ENCODE measurements around the gene KAZN. TPM values are rescaled to one million over a fixed set of nuclear protein-coding genes. Genes with fewer than 3 reads are reported as not detected.
"Not testable (repeated sequence)": the region's sequence is repeated elsewhere in the genome, so short reads cannot be mapped to it uniquely, and the experiment has no call there.

Gene KAZN
- total RNA-seq, 2 donors from 2014 or later = 9.8 to 12.2 TPM

DNA sequence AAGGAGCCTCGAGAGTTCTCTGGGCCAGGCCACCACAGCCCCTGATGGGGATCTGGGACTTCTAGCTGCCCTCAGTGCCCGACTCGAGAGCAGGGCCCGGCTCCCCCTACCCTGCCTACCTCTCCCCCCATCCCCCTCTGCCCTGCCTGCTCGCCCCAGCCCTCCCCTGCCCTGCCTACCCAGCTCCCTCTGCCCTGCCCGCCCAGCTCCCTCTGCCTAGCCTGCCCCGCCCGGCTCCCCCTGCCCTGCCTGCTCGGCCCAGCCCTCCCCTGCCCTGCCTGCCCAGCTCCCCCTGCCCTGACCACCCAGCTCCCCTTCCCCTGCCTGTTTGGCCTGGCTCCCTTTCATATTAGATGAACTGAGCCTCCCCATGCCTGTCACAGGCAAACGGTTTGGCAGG is 437.6 kb downstream of the KAZN start:
- no peaks in the 10 kb centered on the region for H3K36me3 ChIP-seq
- DNase-seq = no peak

DNA sequence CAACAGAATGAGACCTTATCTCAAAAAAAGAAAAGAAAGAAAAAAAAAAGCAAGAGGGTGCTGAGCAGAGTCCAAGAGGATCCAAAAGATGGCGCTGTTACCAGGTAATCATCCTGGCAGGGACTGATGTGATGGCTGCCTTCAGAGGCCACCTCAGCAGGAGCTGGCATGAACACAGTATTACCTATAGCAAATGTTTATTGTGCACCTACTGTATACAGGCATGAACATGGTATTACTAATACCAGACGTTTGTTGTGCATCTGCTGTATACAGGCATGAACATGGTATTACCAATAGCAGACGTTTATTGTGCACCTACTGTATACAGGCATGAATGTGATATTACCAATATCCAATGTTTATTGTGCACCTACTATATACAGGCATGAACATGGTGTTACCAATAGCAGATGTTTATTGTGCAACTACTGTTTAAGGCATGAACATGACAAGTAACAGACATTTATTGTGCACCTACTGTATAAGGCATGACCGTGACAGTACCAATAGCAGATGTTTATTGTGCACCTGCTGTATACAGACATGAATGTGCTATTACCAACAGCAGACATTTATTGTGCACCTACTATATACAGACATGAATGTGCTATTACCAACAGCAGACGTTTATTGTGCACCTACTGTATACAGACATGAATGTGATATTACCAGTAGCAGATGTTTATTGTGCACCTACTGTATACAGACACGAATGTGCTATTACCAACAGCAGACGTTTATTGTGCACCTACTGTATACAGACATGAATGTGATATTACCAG is 439.9 kb downstream of the KAZN start:
- no peaks in the 10 kb centered on the region for H3K27me3 ChIP-seq
- TF ChIP-seq, protein P1, sequence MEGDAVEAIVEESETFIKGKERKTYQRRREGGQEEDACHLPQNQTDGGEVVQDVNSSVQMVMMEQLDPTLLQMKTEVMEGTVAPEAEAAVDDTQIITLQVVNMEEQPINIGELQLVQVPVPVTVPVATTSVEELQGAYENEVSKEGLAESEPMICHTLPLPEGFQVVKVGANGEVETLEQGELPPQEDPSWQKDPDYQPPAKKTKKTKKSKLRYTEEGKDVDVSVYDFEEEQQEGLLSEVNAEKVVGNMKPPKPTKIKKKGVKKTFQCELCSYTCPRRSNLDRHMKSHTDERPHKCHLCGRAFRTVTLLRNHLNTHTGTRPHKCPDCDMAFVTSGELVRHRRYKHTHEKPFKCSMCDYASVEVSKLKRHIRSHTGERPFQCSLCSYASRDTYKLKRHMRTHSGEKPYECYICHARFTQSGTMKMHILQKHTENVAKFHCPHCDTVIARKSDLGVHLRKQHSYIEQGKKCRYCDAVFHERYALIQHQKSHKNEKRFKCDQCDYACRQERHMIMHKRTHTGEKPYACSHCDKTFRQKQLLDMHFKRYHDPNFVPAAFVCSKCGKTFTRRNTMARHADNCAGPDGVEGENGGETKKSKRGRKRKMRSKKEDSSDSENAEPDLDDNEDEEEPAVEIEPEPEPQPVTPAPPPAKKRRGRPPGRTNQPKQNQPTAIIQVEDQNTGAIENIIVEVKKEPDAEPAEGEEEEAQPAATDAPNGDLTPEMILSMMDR (IDR thresholded peaks at IDR 0.05) = no peak

More for the DNA sequence above, 437.6 kb downstream of the KAZN start:
- H3K4me3 ChIP-seq = no peak overlapping the region
- no peaks in the 10 kb centered on the region for H3K27me3 ChIP-seq
- no peaks in the 10 kb centered on the region for H3K4me1 ChIP-seq
- intact Hi-C loops (cut with DNase I) = no loop called here
- no peak overlapping the region for H3K27ac ChIP-seq
- H3K9ac ChIP-seq (ENCODE audit: low read depth in 2 of 2, low read length in 2 of 2) = no peak overlapping the region
- no peaks in the 10 kb centered on the region for H3K9me3 ChIP-seq
- TF ChIP-seq, protein P1 (IDR thresholded peaks at IDR 0.05) = no peak

DNA sequence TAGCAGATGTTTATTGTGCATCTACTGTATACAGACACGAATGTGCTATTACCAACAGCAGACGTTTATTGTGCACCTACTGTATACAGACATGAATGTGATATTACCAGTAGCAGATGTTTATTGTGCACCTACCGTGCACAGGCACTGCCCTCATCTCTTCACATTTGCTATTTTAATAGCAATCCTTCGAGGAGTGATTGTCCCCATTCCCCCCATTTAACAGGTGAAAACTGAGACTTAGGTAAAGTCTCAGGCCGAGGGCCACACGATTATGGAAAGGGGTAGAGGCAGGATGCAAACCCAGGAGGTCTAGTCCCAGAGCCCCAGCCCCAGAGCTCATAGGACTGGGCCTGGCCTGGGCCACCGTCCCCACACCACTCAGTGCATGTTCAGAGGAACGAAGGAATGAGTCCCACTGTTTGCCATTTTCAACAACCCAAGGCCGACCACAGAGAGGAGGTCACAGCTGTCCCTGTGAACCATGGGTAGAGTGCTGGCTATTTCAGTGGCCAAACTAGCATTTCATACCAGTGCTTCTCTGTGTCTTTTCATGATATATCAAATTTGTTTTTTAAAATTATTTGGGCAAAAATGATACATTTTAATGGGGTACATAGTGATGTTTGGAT is 440.6 kb downstream of the KAZN start:
- H3K36me3 ChIP-seq = no peaks in the 10 kb centered on the region
- TF ChIP-seq, protein P1 (IDR thresholded peaks at IDR 0.05) = no peak
- no peaks in the 10 kb centered on the region for H3K27me3 ChIP-seq

More for the DNA sequence above, 439.9 kb downstream of the KAZN start:
- Histone ChIP-seq H3K4me1 (no peaks in the 10 kb centered on the region), H3K36me3 (no peaks in the 10 kb centered on the region), H3K27ac (no peak overlapping the region), H3K9ac (ENCODE audit: low read depth in 2 of 2, low read length in 2 of 2) (no peak overlapping the region), H3K9me3 (no peaks in the 10 kb centered on the region), H3K4me3 (no peak overlapping the region)
- intact Hi-C loops (cut with DNase I) = no loop called here
- no peak for DNase-seq

DNA sequence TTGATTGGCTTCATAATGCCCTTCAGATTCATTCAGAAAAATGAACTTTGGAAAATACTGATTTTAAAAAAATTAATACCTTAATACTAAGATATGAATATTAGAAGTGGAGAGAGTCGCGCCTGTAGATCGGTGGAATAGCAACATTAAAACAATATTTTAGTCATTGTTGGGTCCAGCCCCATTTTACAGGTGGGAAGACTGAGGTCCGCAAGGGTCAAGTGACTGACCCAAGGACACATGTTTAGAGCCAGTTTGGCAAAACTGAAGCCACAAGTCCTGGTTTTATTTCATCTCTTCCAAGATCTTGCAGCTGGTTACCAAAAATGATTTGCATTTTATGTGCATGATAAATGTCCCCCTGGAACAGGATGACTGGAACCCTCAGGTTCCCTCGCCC is 441.4 kb downstream of the KAZN start:
- TF ChIP-seq, protein P1 (IDR thresholded peaks at IDR 0.05) = no peak
- no peaks in the 10 kb centered on the region for H3K4me1 ChIP-seq
- no peaks in the 10 kb centered on the region for H3K9me3 ChIP-seq
- no peaks in the 10 kb centered on the region for H3K27me3 ChIP-seq
- DNase-seq = no peak
- intact Hi-C loops (cut with DNase I) = no loop called here
- no peak overlapping the region for H3K4me3 ChIP-seq
- no peaks in the 10 kb centered on the region for H3K36me3 ChIP-seq
- no peak overlapping the region for H3K27ac ChIP-seq
- H3K9ac ChIP-seq (ENCODE audit: low read depth in 2 of 2, low read length in 2 of 2) = no peak overlapping the region

More for the DNA sequence above, 440.6 kb downstream of the KAZN start:
- no peak for DNase-seq
- no peak overlapping the region for H3K9ac ChIP-seq (ENCODE audit: low read depth in 2 of 2, low read length in 2 of 2)
- no peaks in the 10 kb centered on the region for H3K9me3 ChIP-seq
- no peaks in the 10 kb centered on the region for H3K4me1 ChIP-seq
- H3K27ac ChIP-seq = no peak overlapping the region
- no peak overlapping the region for H3K4me3 ChIP-seq
- intact Hi-C loops (cut with DNase I) = no loop called here

DNA sequence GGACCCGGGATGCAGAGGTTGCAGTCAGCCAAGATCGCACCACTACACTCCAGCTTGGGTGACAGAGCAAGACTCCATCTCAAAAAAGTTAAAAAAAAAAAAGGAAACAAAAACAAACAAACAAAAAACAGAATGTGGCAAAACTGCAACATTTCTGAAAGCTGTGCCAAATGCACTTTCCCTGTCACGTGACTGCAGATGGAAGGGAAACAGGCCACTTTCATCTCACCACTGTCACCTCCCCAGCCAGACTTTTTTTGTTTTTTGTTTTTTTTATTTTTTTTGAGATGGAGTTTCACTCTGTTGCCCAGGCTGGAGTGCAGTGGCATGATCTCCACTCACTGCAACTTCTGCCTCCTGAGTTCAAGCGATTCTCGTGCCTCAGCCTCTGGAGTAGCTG is 442.2 kb downstream of the KAZN start:
- H3K4me1 ChIP-seq; intact Hi-C loops (cut with DNase I); H3K27me3 ChIP-seq; H3K9me3 ChIP-seq; H3K27ac ChIP-seq; H3K4me3 ChIP-seq; DNase-seq; H3K36me3 ChIP-seq; H3K9ac ChIP-seq (ENCODE audit: low read depth in 2 of 2, low read length in 2 of 2): not testable (repeated sequence)

DNA sequence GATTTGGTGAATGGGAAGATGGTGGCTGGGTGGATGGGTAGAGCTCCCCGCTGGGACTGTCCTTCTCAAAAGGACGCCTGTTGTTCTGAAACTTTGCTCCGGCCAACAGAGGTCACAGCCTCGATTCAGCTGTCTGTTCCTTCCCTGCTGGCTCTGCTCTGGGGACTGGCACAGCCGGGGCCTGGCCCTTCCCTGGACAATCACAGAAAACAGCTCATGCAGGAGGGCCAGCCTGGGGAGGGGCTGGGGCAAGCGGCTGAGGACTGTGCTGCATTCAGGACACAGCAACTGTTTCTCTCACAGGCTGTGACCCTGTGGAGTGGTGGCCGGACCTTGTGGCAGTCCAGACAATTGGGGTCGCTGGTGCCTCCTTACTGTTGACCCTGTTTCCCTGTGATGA is 444.4 kb downstream of the KAZN start:
- TF ChIP-seq, protein P1 (IDR thresholded peaks at IDR 0.05) = no peak
- no peaks in the 10 kb centered on the region for H3K4me1 ChIP-seq
- intact Hi-C loops (cut with DNase I) = no loop called here
- no peak overlapping the region for H3K27ac ChIP-seq
- H3K9ac ChIP-seq (ENCODE audit: low read depth in 2 of 2, low read length in 2 of 2) = no peak overlapping the region
- no peaks in the 10 kb centered on the region for H3K27me3 ChIP-seq
- DNase-seq = no peak
- no peaks in the 10 kb centered on the region for H3K36me3 ChIP-seq
- H3K9me3 ChIP-seq = no peaks in the 10 kb centered on the region
- no peak overlapping the region for H3K4me3 ChIP-seq

All from colonic mucosa (tissue), 4 donors.